Measurements from ENCODE around the gene C19orf33. TPM values are rescaled to one million over a fixed set of nuclear protein-coding genes. Genes with fewer than 3 reads are reported as not detected.

Gene C19orf33
- total RNA-seq, 3 donors from 2014 or later (not counting 1 experiment from before 2014, with no cell fraction given), result 1.5 to 4.0 TPM; not detected in 1

- no peak overlapping the region for H3K27ac Mint-ChIP-seq
- intact Hi-C loops (cut with micrococcal nuclease), result no loop called here
- Histone ChIP-seq H3K4me3 (ENCODE audit: low read length) (no peak overlapping the region), H3K9me3 (ENCODE audit: control insufficient read depth, insufficient read depth, low read length) (no peaks in the 10 kb centered on the region), H3K27ac (ENCODE audit: low read length) (no peak overlapping the region), H3K36me3 (ENCODE audit: control insufficient read depth, insufficient read depth, low read length) (peaks cover 19% of the 10 kb centered on the region), H3K27me3 (ENCODE audit: control insufficient read depth, insufficient read depth, low read length) (no peaks in the 10 kb centered on the region), H3K4me1 (ENCODE audit: control insufficient read depth, insufficient read depth, low read length) (peaks cover 13% of the 10 kb centered on the region)
- WGBS (ENCODE audit: insufficient coverage), result 91% methylated on average over 27 of the region's 27 CpGs
- H3K4me1 Mint-ChIP-seq, result peaks cover 0 to 4% of the 10 kb centered on the region in 2 donors
- H3K27me3 Mint-ChIP-seq (ENCODE audit: low read depth in 2 of 2), result no peaks in the 10 kb centered on the region
- H3K36me3 Mint-ChIP-seq, result no peaks in the 10 kb centered on the region
- H3K4me3 Mint-ChIP-seq, result no peak overlapping the region
- TF ChIP-seq CTCF (IDR thresholded peaks at IDR 0.05), result no peak
- ATAC-seq, result no peak
- DNase-seq, result no peak
- no peaks in the 10 kb centered on the region for H3K9me3 Mint-ChIP-seq
Observed at GRCh38 chr19:38304352-38304865, 358 bp downstream of the C19orf33 start.

- 96% methylated on average over 29 of the region's 29 CpGs for WGBS (ENCODE audit: insufficient coverage)
- Mint-ChIP-seq H3K27ac (no peak overlapping the region), H3K27me3 (ENCODE audit: low read depth in 2 of 2) (no peaks in the 10 kb centered on the region), H3K9me3 (no peaks in the 10 kb centered on the region), H3K4me3 (no peak overlapping the region), H3K36me3 (no peaks in the 10 kb centered on the region), H3K4me1 (peaks cover 0 to 4% of the 10 kb centered on the region in 2 donors)
- H3K9me3 ChIP-seq (ENCODE audit: control insufficient read depth, insufficient read depth, low read length), result no peaks in the 10 kb centered on the region
- H3K4me1 ChIP-seq (ENCODE audit: control insufficient read depth, insufficient read depth, low read length), result peaks cover 13% of the 10 kb centered on the region
- no peaks in the 10 kb centered on the region for H3K27me3 ChIP-seq (ENCODE audit: control insufficient read depth, insufficient read depth, low read length)
- no peak for DNase-seq
- intact Hi-C loops (cut with micrococcal nuclease), result no loop called here
- no peak for ATAC-seq
- peaks cover 19% of the 10 kb centered on the region for H3K36me3 ChIP-seq (ENCODE audit: control insufficient read depth, insufficient read depth, low read length)
- no peak for TF ChIP-seq CTCF (IDR thresholded peaks at IDR 0.05)
- H3K4me3 ChIP-seq (ENCODE audit: low read length), result no peak overlapping the region
- H3K27ac ChIP-seq (ENCODE audit: low read length), result no peak overlapping the region
Observed at GRCh38 chr19:38304866-38305429, 897 bp downstream of the C19orf33 start.

- DNase-seq, result no peak
- no peaks in the 10 kb centered on the region for H3K27me3 Mint-ChIP-seq (ENCODE audit: low read depth in 2 of 2)
- no peak overlapping the region for H3K4me3 Mint-ChIP-seq
- no peaks in the 10 kb centered on the region for H3K9me3 Mint-ChIP-seq
- peaks cover 0 to 10% of the 10 kb centered on the region in 2 donors for H3K4me1 Mint-ChIP-seq
- 100% methylated on average over 3 of the region's 3 CpGs for WGBS (ENCODE audit: insufficient coverage)
- Histone ChIP-seq H3K27me3 (ENCODE audit: control insufficient read depth, insufficient read depth, low read length) (no peaks in the 10 kb centered on the region), H3K4me3 (ENCODE audit: low read length) (no peak overlapping the region), H3K4me1 (ENCODE audit: control insufficient read depth, insufficient read depth, low read length) (peaks cover 13% of the 10 kb centered on the region), H3K36me3 (ENCODE audit: control insufficient read depth, insufficient read depth, low read length) (peaks cover 19% of the 10 kb centered on the region), H3K9me3 (ENCODE audit: control insufficient read depth, insufficient read depth, low read length) (no peaks in the 10 kb centered on the region), H3K27ac (ENCODE audit: low read length) (no peak overlapping the region)
- H3K27ac Mint-ChIP-seq, result no peak overlapping the region
- intact Hi-C loops (cut with micrococcal nuclease), result no loop called here
- no peaks in the 10 kb centered on the region for H3K36me3 Mint-ChIP-seq
- no peak for TF ChIP-seq CTCF (IDR thresholded peaks at IDR 0.05)
- no peak for ATAC-seq
Observed at GRCh38 chr19:38306236-38306635, 2.2 kb downstream of the C19orf33 start.

- WGBS (ENCODE audit: insufficient coverage), result 95% methylated on average over 4 of the region's 4 CpGs
- no peaks in the 10 kb centered on the region for H3K9me3 Mint-ChIP-seq
- no peak for TF ChIP-seq CTCF (IDR thresholded peaks at IDR 0.05)
Observed at GRCh38 chr19:38307076-38307475, 3.0 kb downstream of the C19orf33 start.

More at GRCh38 chr19:38307076-38307475, 3.0 kb downstream of the C19orf33 start:
- H3K27me3 Mint-ChIP-seq (ENCODE audit: low read depth in 2 of 2), result no peaks in the 10 kb centered on the region
- H3K27ac ChIP-seq (ENCODE audit: low read length), result no peak overlapping the region
- no peaks in the 10 kb centered on the region for H3K27me3 ChIP-seq (ENCODE audit: control insufficient read depth, insufficient read depth, low read length)
- H3K27ac Mint-ChIP-seq, result no peak overlapping the region
- H3K36me3 Mint-ChIP-seq, result no peaks in the 10 kb centered on the region
- H3K9me3 ChIP-seq (ENCODE audit: control insufficient read depth, insufficient read depth, low read length), result no peaks in the 10 kb centered on the region
- no peak overlapping the region for H3K4me3 ChIP-seq (ENCODE audit: low read length)
- no peak overlapping the region for H3K4me3 Mint-ChIP-seq
- DNase-seq, result no peak
- peaks cover 13% of the 10 kb centered on the region for H3K4me1 ChIP-seq (ENCODE audit: control insufficient read depth, insufficient read depth, low read length)
- intact Hi-C loops (cut with micrococcal nuclease), result no loop called here
- peaks cover 0 to 10% of the 10 kb centered on the region in 2 donors for H3K4me1 Mint-ChIP-seq
- peaks cover 19% of the 10 kb centered on the region for H3K36me3 ChIP-seq (ENCODE audit: control insufficient read depth, insufficient read depth, low read length)
- no peak for ATAC-seq

Measured in natural killer cell (primary cell).